SK-N-SH (cell line): Measurements from ENCODE around the gene CACNA1H. TPM values are rescaled to one million over a fixed set of nuclear protein-coding genes. Genes with fewer than 3 reads are reported as not detected.

ENCODE experiments used
- CTCF ChIA-PET: fragments of 300-600, 350-600 bp; formaldehyde crosslinking; extraction: SDS; loops from one replicate; lab custom pipeline; 2021; lab: Yijun Ruan, JAX
- POLR2A ChIA-PET: fragments of 350-600 bp; sonication (Branson Sonifier 250); formaldehyde crosslinking; extraction: SDS; loops from one replicate; lab custom pipeline; 2020; ENCODE audit warnings: antibody characterized with exemption, inconsistent platforms; lab: Yijun Ruan, JAX
- DNase-seq: peaks from one replicate; pipeline ENCODE4 v3.0.0; 2012
- H2AFZ ChIP-seq: fragments of 200-600 bp; sonication (generic); 2 replicates; pipeline ENCODE4 v1.8.1; 2016; ENCODE audit warnings: antibody characterized with exemption, mild to moderate bottlenecking, low read depth
- H3F3A ChIP-seq: fragments of 200-600 bp; sonication (generic); replicated peaks from 2 replicates; pipeline ENCODE3; 2016; ENCODE audit warnings: antibody characterized with exemption, mild to moderate bottlenecking; ENCODE audit not compliant: insufficient read depth
- H3K27ac ChIP-seq, 2 experiments: fragments of 200-500 bp in 1 of 2; fragments of 200-600 bp in 1 of 2; sonication (Bioruptor generic) in 1 of 2; sonication (generic), shearing (Covaris generic) in 1 of 2; 2 replicates each; pipeline versions ENCODE4 v1.5.1 to v1.6.1; 2014 to 2016; ENCODE audit warnings: low read depth in 2 of 2, inconsistent platforms in 1 of 2, low read length in 1 of 2, mild to moderate bottlenecking in 1 of 2, mixed read lengths in 1 of 2
- H3K27me3 ChIP-seq: fragments of 200-600 bp; sonication (generic), shearing (Covaris generic); 2 replicates; pipeline ENCODE4 v1.6.1; 2016; ENCODE audit warnings: mixed run types; ENCODE audit not compliant: insufficient read depth
- H3K36me3 ChIP-seq, 2 experiments: fragments of 200-500 bp in 1 of 2; fragments of 200-600 bp in 1 of 2; sonication (Bioruptor generic) in 1 of 2; sonication (generic) in 1 of 2; replicated peaks in 1 of 2; 2 replicates each; pipeline versions ENCODE3 to v1.5.1; 2014 to 2016; ENCODE audit warnings: low read length in 1 of 2, mild to moderate bottlenecking in 1 of 2; ENCODE audit not compliant: insufficient read depth in 2 of 2, control insufficient read depth in 1 of 2
- H3K4me1 ChIP-seq, 2 experiments: fragments of 200-500 bp in 1 of 2; fragments of 200-600 bp in 1 of 2; sonication (Bioruptor generic) in 1 of 2; sonication (generic), shearing (Covaris generic) in 1 of 2; 2 replicates each; pipeline versions ENCODE4 v1.5.1 to v1.6.1; 2014 to 2016; ENCODE audit warnings: low read depth in 1 of 2, low read length in 1 of 2, mixed run types in 1 of 2; ENCODE audit not compliant: insufficient read depth in 2 of 2, control insufficient read depth in 1 of 2
- H3K4me2 ChIP-seq: fragments of 200-600 bp; sonication (generic), shearing (Covaris generic); 2 replicates; pipeline ENCODE4 v1.6.1; 2017; ENCODE audit warnings: mixed run types
- H3K4me3 ChIP-seq, 2 experiments: fragments of 200-500 bp in 1 of 2; fragments of 200-600 bp in 1 of 2; sonication (Bioruptor generic) in 1 of 2; sonication (generic), shearing (Covaris generic) in 1 of 2; 2 replicates each; pipeline versions ENCODE4 v1.5.1 to v1.8.1; 2014 to 2016; ENCODE audit warnings: low read depth in 2 of 2, inconsistent platforms in 1 of 2, low read length in 1 of 2, mild to moderate bottlenecking in 1 of 2, mixed read lengths in 1 of 2, moderate library complexity in 1 of 2
- H3K79me2 ChIP-seq: fragments of 200-600 bp; sonication (generic); 2 replicates; pipeline ENCODE4 v1.8.1; 2017; ENCODE audit warnings: mild to moderate bottlenecking; ENCODE audit not compliant: insufficient read depth
- H3K9ac ChIP-seq: fragments of 200-600 bp; sonication (generic); 2 replicates; pipeline ENCODE4 v1.6.1; 2017; ENCODE audit warnings: mixed run types
- H3K9me2 ChIP-seq: fragments of 200-600 bp; sonication (generic); 2 replicates; pipeline ENCODE4 v1.6.1; 2017; ENCODE audit warnings: mixed run types
- H3K9me3 ChIP-seq: fragments of 200-600 bp; sonication (generic); 2 replicates; pipeline ENCODE4 v1.6.1; 2017; ENCODE audit warnings: mixed run types, mild to moderate bottlenecking, moderate library complexity
- H4K20me1 ChIP-seq: fragments of 200-600 bp; sonication (generic); 2 replicates; pipeline ENCODE4 v1.6.1; 2017; ENCODE audit warnings: mild to moderate bottlenecking, mixed run types; ENCODE audit not compliant: insufficient read depth
- ELF1 ChIP-seq: IDR thresholded peaks from 2 replicates; pipeline ENCODE4 v1.4.0; 2012
- EP300 ChIP-seq, 2 experiments: IDR thresholded peaks; 2 replicates each; pipeline versions ENCODE4 v1.4.0 to v1.6.1; 2012; ENCODE audit warnings: borderline replicate concordance in 1 of 2, low read depth in 1 of 2, low read length in 1 of 2
- EZH2phosphoT487 ChIP-seq: fragments of 200-600 bp; sonication (generic); IDR thresholded peaks from 2 replicates; pipeline ENCODE4 v1.6.1; 2017; ENCODE audit warnings: low read depth, mixed run types, mild to moderate bottlenecking, antibody characterized with exemption, moderate library complexity, borderline replicate concordance
- FOSL2 ChIP-seq: IDR thresholded peaks from 2 replicates; pipeline ENCODE4 v1.4.0; 2012; ENCODE audit warnings: low read depth, mild to moderate bottlenecking, moderate library complexity, borderline replicate concordance
- FOXJ3 ChIP-seq: sonication (generic); formaldehyde crosslinking; IDR thresholded peaks from 2 replicates; pipeline ENCODE4 v1.5.1; 2020; ENCODE audit warnings: mild to moderate bottlenecking, missing genetic modification reagents
- GATA2 ChIP-seq: sonication (generic); formaldehyde crosslinking; IDR thresholded peaks from 2 replicates; pipeline ENCODE4 v1.5.0; 2020; ENCODE audit warnings: mild to moderate bottlenecking, missing genetic modification reagents
- IRF3 ChIP-seq: fragments of 150-350 bp; IDR thresholded peaks from 2 replicates; pipeline ENCODE4 v1.6.1; 2016; ENCODE audit warnings: mild to moderate bottlenecking, low read depth, low read length
- MXI1 ChIP-seq: IDR thresholded peaks from 2 replicates; pipeline ENCODE4 v1.6.1; 2012; ENCODE audit warnings: mild to moderate bottlenecking, low read depth, low read length, improper control_type of control experiment
- NRF1 ChIP-seq: IDR thresholded peaks from 2 replicates; pipeline ENCODE4 v1.6.1; 2012; ENCODE audit warnings: low read depth, mild to moderate bottlenecking, low read length
- TAF1 ChIP-seq: IDR thresholded peaks from 2 replicates; pipeline ENCODE4 v1.6.1; 2012; ENCODE audit warnings: low read depth, mild to moderate bottlenecking, low read length, moderate library complexity, borderline replicate concordance
- TCF12 ChIP-seq: IDR thresholded peaks from 2 replicates; pipeline ENCODE4 v1.4.0; 2012
- TEAD4 ChIP-seq: IDR thresholded peaks from 2 replicates; pipeline ENCODE4 v1.4.0; 2012; ENCODE audit warnings: mild to moderate bottlenecking, borderline replicate concordance; ENCODE audit not compliant: insufficient read depth
- USF2 ChIP-seq: fragments of 150-350 bp; IDR thresholded peaks from 2 replicates; pipeline ENCODE4 v1.6.1; 2017; ENCODE audit warnings: antibody characterized with exemption, low read length, low read depth, borderline replicate concordance
- YY1 ChIP-seq: IDR thresholded peaks from 2 replicates; pipeline ENCODE4 v1.4.0; 2012; ENCODE audit warnings: low read depth, mild to moderate bottlenecking
- WGBS: methylation state at CpG from one replicate; pipeline ENCODE4 v1.1.6; 2017; ENCODE audit warnings: low lambda C conversion rate; 5-methylcytosine and 5-hydroxymethylcytosine counted together
- polyA plus RNA-seq, 3 experiments: library from polyadenylated mRNA; depleted of rRNA; stranded (reverse); fragments of >200 nt; gene quantifications; 2 replicates each; pipeline ENCODE4 v1.2.3, GENCODE V29; 2012
- TF ChIP-seq, protein P1 (sequence below): IDR thresholded peaks from 2 replicates; pipeline ENCODE4; 2012
- TF ChIP-seq, protein P2 (sequence below): IDR thresholded peaks from 2 replicates; pipeline ENCODE4 v1.4.0; 2012; ENCODE audit warnings: low read depth, borderline replicate concordance
- TF ChIP-seq, protein P3 (sequence below): fragments of 200-600 bp; sonication (generic); IDR thresholded peaks from 2 replicates; pipeline ENCODE4 v1.6.1; 2017; ENCODE audit warnings: antibody characterized with exemption, mild to moderate bottlenecking, moderate library complexity
- TF ChIP-seq, protein P4 (sequence below): IDR thresholded peaks from 2 replicates; pipeline ENCODE4 v1.4.0; 2012; ENCODE audit warnings: low read depth

The CACNA1H gene
- polyA plus RNA-seq (2012; rRNA removed), result not detected in 2 replicates
- polyA plus RNA-seq (2012; cell fraction: cytosol; rRNA removed), result not detected in 2 replicates
- polyA plus RNA-seq (2012; cell fraction: nucleus; rRNA removed), result not detected in 2 replicates

GRCh38 chr16:1152651-1153259 is at the start of gene CACNA1H:
Gene CACNA1H (plus strand): TSS chr16:1153106. CDS start chr16:1153738, 632 bp downstream.
- Histone ChIP-seq H3K4me1 (no peaks in the 10 kb centered on the region), H2AFZ (no peak within 1 kb of the TSS)
- peak; percentile 86 for DNase-seq
- CTCF ChIA-PET, result no interaction called here
- TF ChIP-seq MXI1 (no peak), EZH2phosphoT487 (no peak), EP300 (IDR thresholded peaks at IDR 0.05; ENCODE audit: borderline replicate concordance in 1 of 2, low read depth in 1 of 2, low read length in 1 of 2) (no peak)
- TF ChIP-seq, all 33 proteins: peak for 0
- no peaks in the 10 kb centered on the region for H3K9me2 ChIP-seq
- H3K9ac ChIP-seq, result no peak within 1 kb of the TSS
- no peaks in the 10 kb centered on the region for H3K9me3 ChIP-seq
- no peak within 1 kb of the TSS for H3K4me2 ChIP-seq
- H3K27ac ChIP-seq, result no peak within 1 kb of the TSS
- peaks cover 69% of the 10 kb centered on the region for H3K27me3 ChIP-seq
- 0% methylated on average over 2 of the region's 98 CpGs for WGBS
- no peak within 1 kb of the TSS for H3K4me3 ChIP-seq
- H4K20me1 ChIP-seq, result peaks cover 18% of the 10 kb centered on the region; the same call in 1 of the 2 replicates
- H3F3A ChIP-seq, result peaks cover 9% of the 10 kb centered on the region
- POLR2A ChIA-PET, result no interaction called here
- no peaks in the 10 kb centered on the region for H3K36me3 ChIP-seq
- H3K79me2 ChIP-seq, result no peaks in the 10 kb centered on the region

DNA sequence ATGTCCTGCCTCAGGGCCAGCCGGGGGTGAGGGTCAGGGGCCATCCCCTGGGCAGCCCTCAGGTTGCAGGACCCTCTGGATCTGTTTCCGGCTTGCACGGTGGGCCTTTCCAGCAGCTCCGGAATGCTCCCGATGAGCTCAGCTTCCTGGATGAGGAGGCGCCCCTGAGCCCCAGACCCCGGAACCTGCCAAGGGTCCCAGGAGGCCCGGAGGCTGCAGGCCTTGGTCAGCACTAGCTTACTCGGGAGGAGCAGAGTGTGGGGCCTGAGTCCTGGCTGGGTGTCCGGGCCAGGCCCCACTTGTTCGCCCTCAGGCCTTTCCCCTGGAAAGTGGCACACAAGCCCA is 49.3 kb upstream of the CACNA1H start:
- CTCF ChIA-PET, result interaction anchor here (0.6 to 1.9 kb wide), 18 partner anchors 9 to 393 kb away, joined by 3 to 14 read pairs (median 4); no protein-coding TSS in a partner anchor
- TF ChIP-seq FOSL2 (no peak), USF2 (no peak), GATA2 (CRISPR knock-in tag) (no peak), NRF1 (no peak), TCF12 (no peak), TAF1 (no peak), ELF1 (no peak), MXI1 (no peak), FOXJ3 (CRISPR knock-in tag) (no peak), YY1 (no peak), IRF3 (no peak), TEAD4 (no peak)
- TF ChIP-seq, protein P1, sequence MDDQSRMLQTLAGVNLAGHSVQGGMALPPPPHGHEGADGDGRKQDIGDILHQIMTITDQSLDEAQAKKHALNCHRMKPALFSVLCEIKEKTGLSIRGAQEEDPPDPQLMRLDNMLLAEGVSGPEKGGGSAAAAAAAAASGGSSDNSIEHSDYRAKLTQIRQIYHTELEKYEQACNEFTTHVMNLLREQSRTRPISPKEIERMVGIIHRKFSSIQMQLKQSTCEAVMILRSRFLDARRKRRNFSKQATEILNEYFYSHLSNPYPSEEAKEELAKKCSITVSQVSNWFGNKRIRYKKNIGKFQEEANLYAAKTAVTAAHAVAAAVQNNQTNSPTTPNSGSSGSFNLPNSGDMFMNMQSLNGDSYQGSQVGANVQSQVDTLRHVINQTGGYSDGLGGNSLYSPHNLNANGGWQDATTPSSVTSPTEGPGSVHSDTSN, result no peak
- TF ChIP-seq, protein P2, sequence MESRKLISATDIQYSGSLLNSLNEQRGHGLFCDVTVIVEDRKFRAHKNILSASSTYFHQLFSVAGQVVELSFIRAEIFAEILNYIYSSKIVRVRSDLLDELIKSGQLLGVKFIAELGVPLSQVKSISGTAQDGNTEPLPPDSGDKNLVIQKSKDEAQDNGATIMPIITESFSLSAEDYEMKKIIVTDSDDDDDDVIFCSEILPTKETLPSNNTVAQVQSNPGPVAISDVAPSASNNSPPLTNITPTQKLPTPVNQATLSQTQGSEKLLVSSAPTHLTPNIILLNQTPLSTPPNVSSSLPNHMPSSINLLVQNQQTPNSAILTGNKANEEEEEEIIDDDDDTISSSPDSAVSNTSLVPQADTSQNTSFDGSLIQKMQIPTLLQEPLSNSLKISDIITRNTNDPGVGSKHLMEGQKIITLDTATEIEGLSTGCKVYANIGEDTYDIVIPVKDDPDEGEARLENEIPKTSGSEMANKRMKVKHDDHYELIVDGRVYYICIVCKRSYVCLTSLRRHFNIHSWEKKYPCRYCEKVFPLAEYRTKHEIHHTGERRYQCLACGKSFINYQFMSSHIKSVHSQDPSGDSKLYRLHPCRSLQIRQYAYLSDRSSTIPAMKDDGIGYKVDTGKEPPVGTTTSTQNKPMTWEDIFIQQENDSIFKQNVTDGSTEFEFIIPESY, result no peak
- TF ChIP-seq, protein P3, sequence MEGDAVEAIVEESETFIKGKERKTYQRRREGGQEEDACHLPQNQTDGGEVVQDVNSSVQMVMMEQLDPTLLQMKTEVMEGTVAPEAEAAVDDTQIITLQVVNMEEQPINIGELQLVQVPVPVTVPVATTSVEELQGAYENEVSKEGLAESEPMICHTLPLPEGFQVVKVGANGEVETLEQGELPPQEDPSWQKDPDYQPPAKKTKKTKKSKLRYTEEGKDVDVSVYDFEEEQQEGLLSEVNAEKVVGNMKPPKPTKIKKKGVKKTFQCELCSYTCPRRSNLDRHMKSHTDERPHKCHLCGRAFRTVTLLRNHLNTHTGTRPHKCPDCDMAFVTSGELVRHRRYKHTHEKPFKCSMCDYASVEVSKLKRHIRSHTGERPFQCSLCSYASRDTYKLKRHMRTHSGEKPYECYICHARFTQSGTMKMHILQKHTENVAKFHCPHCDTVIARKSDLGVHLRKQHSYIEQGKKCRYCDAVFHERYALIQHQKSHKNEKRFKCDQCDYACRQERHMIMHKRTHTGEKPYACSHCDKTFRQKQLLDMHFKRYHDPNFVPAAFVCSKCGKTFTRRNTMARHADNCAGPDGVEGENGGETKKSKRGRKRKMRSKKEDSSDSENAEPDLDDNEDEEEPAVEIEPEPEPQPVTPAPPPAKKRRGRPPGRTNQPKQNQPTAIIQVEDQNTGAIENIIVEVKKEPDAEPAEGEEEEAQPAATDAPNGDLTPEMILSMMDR, result no peak
- TF ChIP-seq, protein P4, sequence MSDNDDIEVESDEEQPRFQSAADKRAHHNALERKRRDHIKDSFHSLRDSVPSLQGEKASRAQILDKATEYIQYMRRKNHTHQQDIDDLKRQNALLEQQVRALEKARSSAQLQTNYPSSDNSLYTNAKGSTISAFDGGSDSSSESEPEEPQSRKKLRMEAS, result no peak

More for the DNA sequence above, 49.3 kb upstream of the CACNA1H start:
- no peaks in the 10 kb centered on the region for H3K36me3 ChIP-seq
- POLR2A ChIA-PET, result no interaction called here
- H3K9ac ChIP-seq, result no peak overlapping the region
- H4K20me1 ChIP-seq, result peaks cover 20% of the 10 kb centered on the region
- WGBS, result 34% methylated on average over 6 of the region's 11 CpGs
- peaks cover 81% of the 10 kb centered on the region for H3K27me3 ChIP-seq
- H3K4me1 ChIP-seq, result no peaks in the 10 kb centered on the region; a peak in 1 of 4 replicates
- H2AFZ ChIP-seq, result no peak overlapping the region
- no peaks in the 10 kb centered on the region for H3F3A ChIP-seq
- H3K9me2 ChIP-seq, result no peaks in the 10 kb centered on the region
- H3K27ac ChIP-seq, result no peak overlapping the region
- no peak overlapping the region for H3K4me3 ChIP-seq
- no peak for DNase-seq
- H3K79me2 ChIP-seq, result no peaks in the 10 kb centered on the region
- H3K4me2 ChIP-seq, result no peak overlapping the region
- H3K9me3 ChIP-seq, result no peaks in the 10 kb centered on the region
